Cardiac septum (tissue), 1 donor: ENCODE results near the gene FGF4. TPM values are rescaled to one million over a fixed set of nuclear protein-coding genes. Genes with fewer than 3 reads are reported as not detected.
"Not testable (repeated sequence)": the region's sequence is repeated elsewhere in the genome, so short reads cannot be mapped to it uniquely, and the experiment has no call there.

Experiments used
- DNase-seq: peaks from one replicate; pipeline ENCODE4 v3.0.0-alpha.2; 2020; ENCODE audit warnings: low spot score
- intact Hi-C: fragments of 100-400 bp; cut with DNase I; formaldehyde crosslinking; loops from one replicate; pipeline ENCODE4 v1.14.0; 2022
- total RNA-seq: library from RNA; stranded (reverse); fragmentation: NEBNext Ultra II Directional; extraction: Animal tissue kit (Norgen Biotek cat#: 25700); gene quantifications from one replicate; pipeline ENCODE4 v1.2.1, GENCODE V29; 2021
- donor health status: DM: no; HTN: no; CAD: no.

FGF4 gene
- total RNA-seq, 1 donor from 2014 or later, result not detected

GRCh38 chr11:69787457-69787856 is 12.3 kb upstream of the FGF4 start:
- no peak for DNase-seq
- intact Hi-C loops, result no loop called here

- intact Hi-C loops, result no loop called here
These were observed 6.1 kb upstream of the FGF4 start for GRCh38 chr11:69781241-69781640.

GRCh38 chr11:69778373-69778772 is 3.2 kb upstream of the FGF4 start:
- no peak for DNase-seq
- intact Hi-C loops, result no loop called here

More at GRCh38 chr11:69781241-69781640, 6.1 kb upstream of the FGF4 start:
- DNase-seq, result no peak

GRCh38 chr11:69774354-69775162 is 583 bp downstream of the FGF4 start:
- intact Hi-C loops, result no loop called here
- no peak for DNase-seq

GRCh38 chr11:69773626-69774353 is 1.4 kb downstream of the FGF4 start:
- DNase-seq, result no peak

GRCh38 chr11:69771466-69771865 is 3.7 kb downstream of the FGF4 start:
- DNase-seq, result no peak
- intact Hi-C loops, result no loop called here

More at GRCh38 chr11:69773626-69774353, 1.4 kb downstream of the FGF4 start:
- intact Hi-C loops, result no loop called here

- intact Hi-C loops, result no loop called here
- DNase-seq, result no peak
These were observed 4.6 kb downstream of the FGF4 start for GRCh38 chr11:69770540-69770939.

- DNase-seq, result no peak
- intact Hi-C loops, result no loop called here
These were observed 9.6 kb downstream of the FGF4 start for GRCh38 chr11:69765498-69765995.

GRCh38 chr11:69764918-69765317 is 10.2 kb downstream of the FGF4 start:
- DNase-seq, intact Hi-C loops: not testable (repeated sequence)

- intact Hi-C loops, result no loop called here
These were observed 14.8 kb downstream of the FGF4 start for GRCh38 chr11:69760319-69760718.

GRCh38 chr11:69752890-69753289 is 22.3 kb downstream of the FGF4 start:
- no peak for DNase-seq
- intact Hi-C loops, result no loop called here

More at GRCh38 chr11:69760319-69760718, 14.8 kb downstream of the FGF4 start:
- DNase-seq, result no peak

GRCh38 chr11:69750875-69751597 is 24.1 kb downstream of the FGF4 start:
- intact Hi-C loops, result no loop called here
- DNase-seq, result no peak

GRCh38 chr11:69750108-69750850 is 24.9 kb downstream of the FGF4 start:
- no peak for DNase-seq
- intact Hi-C loops, result no loop called here

GRCh38 chr11:69748637-69749036 is 26.5 kb downstream of the FGF4 start:
- intact Hi-C loops, result no loop called here
- no peak for DNase-seq

- DNase-seq, result no peak
- intact Hi-C loops, result no loop called here
These were observed 28.1 kb downstream of the FGF4 start for GRCh38 chr11:69746752-69747742.

- intact Hi-C loops, result no loop called here
- no peak for DNase-seq
These were observed 29.0 kb downstream of the FGF4 start for GRCh38 chr11:69746140-69746539.

- intact Hi-C loops, result no loop called here
- DNase-seq, result no peak
These were observed 29.9 kb downstream of the FGF4 start for GRCh38 chr11:69745201-69745600.

GRCh38 chr11:69744435-69744834 is 30.7 kb downstream of the FGF4 start:
- no peak for DNase-seq
- intact Hi-C loops, result no loop called here
